HS-5 (cell line): Measurements from ENCODE around the gene COX11.

Experiments used
- DNase-seq: peaks from one replicate; pipeline ENCODE4 v3.0.0-alpha.2; 2012; ENCODE audit warnings: low read depth

COX11 gene, protein sequence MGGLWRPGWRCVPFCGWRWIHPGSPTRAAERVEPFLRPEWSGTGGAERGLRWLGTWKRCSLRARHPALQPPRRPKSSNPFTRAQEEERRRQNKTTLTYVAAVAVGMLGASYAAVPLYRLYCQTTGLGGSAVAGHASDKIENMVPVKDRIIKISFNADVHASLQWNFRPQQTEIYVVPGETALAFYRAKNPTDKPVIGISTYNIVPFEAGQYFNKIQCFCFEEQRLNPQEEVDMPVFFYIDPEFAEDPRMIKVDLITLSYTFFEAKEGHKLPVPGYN

DNA sequence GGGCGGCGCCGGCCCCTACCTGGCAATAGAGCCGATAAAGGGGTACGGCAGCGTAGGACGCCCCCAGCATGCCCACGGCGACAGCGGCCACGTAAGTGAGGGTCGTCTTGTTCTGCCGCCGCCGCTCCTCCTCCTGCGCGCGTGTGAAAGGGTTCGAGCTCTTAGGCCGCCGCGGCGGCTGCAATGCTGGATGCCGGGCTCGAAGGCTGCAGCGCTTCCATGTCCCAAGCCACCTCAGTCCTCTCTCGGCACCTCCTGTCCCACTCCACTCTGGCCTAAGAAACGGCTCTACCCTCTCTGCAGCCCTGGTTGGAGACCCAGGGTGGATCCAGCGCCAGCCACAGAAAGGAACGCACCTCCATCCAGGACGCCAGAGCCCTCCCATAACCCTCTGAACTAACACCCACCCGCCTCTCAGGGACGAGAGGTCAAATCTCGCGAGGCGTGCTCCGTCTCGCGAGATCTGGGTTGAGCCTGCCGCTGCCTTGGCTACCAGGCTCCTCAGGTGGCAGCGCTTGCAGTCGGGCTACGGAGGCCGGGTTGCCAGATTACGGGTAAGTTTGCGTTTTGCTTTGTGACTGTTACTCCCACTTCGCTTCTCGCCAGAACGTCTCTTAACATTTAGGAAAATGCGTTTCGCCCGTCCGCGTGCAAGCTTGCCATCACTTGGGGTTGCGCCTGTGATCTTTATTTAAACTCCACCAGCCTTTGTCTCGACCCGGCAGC, at the start of gene COX11, which contains the start of gene STXBP4:
Gene COX11, minus strand, starts transcription at position 393 of the 726 bp plus-strand sequence. Its CDS starts 8 bp downstream, at position 385.
Gene STXBP4, plus strand, starts transcription at position 504 of the 726 bp plus-strand sequence. CDS start 17,455 bp downstream, outside the sequence.
- DNase-seq = peak; percentile 79

DNA sequence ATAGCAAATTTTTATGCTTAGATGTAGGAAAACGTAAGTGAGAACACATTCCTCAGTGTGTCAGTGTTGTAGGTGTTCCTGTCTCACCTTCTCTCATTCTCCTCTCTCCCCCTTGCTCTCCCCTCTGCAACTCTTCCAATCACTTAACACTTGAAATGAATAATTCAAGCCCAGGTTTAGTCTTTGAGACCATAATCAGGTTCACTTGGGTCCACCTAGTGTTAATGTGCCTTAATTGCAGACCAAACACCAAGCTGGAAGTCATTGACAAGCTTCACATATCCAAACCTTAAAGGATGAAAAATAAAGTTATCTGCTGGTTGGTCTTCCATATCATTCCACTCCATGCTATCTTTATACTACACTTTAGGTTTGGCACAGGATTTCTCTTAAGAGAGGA, 37.1 kb upstream of the COX11 start:
- DNase-seq = no peak

DNA sequence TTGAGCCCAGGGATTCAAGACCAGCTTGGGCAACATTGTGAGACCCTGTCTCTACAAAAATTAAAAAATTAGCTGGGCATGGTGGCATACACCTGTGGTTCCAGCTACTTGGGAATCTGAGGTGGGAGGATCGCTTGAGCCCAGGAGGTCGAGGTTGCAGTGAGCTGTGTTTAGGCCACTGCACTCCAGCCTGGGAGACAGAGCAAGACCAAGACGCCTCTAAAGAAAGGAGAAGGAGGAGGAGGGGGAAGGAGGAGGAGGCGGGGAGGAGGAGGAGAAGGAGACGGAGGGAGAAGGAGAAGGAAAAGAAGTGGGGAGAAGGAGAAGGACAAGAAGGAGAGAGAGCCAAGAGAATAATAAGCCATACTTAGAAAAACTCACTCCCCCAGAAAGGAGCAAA, 36.0 kb upstream of the COX11 start:
- no peak for DNase-seq

DNA sequence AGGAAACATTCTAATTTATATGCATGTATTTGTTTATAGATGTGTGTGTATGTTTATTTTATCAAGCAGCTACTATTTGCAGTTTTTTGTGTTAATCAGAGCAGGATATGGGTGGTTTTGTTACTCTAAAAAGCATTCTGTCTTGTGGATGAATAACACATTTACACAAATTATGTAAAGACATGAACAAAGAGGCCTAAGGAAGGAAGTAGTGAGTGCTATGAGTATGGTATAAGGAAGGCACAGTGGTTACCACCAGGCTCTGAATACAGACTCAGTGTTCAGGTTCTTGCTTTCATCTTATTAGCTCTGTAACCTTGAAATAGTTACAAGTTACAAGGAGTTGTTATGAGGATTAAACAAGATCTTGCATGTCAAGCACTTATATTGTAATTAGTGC, 34.0 kb upstream of the COX11 start:
- DNase-seq = no peak

DNA sequence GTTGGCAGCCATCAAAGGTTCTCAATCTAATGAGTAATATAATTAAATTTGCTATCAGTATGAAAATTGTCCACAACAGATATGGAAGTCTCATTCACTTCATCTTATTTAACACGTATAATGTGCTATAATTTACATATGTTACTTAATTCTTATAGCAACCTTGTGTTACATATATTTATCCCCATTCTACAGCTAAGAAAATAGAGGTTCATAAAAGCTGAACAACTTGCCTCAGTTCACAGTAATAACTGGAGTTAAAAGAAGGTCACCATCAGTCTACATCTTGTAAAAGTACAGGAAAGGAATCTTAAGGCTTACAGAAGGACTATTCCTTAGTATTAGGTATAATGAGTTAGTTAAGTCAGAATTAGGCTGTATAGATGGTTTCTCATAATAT, 28.0 kb upstream of the COX11 start:
- DNase-seq = no peak

DNA sequence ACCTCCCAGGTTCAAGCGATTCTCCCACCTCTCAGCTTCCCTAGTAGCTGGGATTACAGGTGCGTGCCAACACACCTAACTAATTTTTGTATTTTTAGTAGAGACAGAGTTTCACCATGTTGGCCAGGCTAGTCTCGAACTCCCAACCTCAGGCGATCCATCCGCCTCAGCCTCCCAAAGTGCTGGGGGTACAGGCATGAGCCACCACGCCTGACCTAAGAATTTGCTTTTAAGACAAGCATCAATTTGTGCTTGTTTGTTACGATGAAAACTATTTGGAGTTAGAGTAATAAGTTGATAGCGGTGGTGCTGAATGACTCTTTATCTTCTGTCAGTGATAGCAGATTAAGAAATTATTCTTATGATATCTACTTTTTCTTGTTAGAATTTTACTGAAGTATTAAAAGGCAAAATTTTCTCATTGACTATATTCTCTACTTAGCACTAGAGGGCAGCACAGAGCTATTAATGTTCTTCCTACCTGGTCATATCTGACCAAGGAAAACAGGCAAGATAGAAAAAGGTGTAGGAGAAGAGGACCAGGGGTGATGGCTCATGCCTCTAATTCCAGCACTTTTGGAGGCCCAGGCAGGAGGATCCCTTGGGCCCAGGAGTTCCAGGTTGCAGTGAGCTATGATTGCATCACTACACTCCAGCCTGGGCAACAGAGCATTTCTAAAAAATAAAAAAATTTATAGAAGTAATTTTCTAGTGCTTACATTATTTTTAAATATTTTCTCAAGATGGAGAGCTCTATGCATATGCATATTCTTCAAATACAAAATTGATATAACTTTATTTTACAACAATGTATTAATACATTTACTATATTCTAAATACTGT, 24.6 kb upstream of the COX11 start:
- DNase-seq = no peak

DNA sequence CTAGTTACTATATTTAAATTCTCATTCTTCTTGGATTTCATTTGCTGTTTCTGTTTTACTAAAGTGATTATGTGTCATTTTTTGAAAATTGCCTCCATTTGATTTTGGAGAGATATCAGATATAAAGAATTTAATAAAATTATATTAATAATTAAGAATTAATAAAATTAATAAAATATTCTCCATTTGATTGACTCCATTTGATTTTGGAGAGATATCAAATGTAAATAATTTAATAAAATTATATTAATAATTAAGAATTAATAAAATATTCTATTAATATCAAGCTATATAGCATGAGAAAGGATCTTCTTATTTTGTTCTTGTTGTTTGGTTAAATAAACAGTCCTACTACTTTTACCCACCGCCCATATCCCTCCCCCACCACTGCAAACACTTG, 23.1 kb upstream of the COX11 start:
- no peak for DNase-seq

DNA sequence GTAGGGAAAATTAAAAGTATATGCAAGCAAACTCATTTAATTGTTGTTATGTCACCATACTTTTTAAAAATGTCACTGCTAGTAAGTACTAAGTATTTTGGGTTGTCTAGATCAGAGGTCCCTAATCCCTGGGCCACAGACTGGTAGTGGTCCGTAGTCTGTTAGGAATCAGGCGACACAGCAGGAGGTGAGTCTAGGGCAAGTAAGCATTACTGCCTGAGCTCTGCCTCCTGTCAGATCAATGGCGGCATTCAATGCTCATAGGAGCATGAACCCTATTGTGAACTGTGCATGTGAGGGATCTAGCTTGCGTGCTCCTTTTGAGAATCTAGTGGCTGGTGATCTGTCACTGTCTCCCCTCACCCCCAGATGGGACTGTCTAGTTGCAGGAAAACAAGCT, 21.7 kb upstream of the COX11 start:
- DNase-seq = no peak

DNA sequence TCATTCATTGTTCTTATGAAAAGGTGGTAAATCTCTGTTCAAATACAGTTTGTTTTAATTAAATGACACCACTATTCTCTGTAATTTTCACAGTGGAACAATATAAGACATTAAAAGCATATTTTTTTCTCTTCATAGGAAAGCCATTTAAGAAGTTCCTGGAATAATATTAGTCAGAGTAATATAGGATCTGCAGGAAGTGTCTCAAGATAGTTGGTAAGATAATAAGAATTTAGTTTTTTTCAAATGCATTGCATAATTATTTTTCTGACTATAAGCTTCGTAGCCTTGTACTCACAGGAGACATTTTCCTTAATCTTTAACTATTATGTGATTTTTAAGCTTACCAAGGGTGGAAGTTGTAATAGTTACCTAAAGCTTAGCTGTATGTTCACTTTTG, 17.0 kb upstream of the COX11 start:
- DNase-seq = no peak

DNA sequence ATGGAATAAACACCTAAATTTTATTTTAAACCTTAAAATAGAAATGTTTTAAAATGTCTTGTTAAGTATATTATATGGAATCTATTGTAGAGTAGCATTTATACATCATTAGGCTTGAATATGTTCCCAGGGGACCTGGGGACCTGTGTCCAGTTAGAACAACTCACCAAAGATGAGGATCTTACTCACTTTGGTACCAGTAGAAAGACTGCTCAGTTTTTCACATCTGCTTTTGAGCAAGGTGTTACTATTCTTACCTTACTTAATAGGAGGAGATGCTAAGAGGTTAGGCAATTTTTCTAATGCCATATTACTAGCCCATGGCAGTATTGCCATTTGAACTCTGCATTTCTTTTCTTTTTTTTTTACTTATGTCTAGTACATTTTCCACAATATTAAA, 14.8 kb upstream of the COX11 start:
- DNase-seq = no peak

DNA sequence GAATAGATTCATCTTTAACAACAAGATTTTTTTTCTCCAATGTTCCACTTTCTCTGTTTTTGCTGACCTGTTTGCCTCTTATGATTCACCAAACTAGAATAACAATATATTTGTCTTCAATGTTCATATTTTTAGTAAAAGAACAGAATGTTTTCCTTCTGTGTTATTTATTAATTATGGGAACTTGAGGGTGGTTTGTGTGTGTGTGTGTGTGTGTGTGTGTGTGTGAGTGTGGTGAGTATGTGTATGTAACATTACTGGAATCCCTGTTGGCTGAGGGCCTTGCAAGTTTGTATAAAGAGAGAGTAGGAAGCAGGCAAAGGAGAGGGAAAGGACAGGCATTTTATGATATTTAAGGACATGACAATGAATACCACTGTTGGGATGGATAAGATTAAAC, 13.9 kb upstream of the COX11 start:
- no peak for DNase-seq

DNA sequence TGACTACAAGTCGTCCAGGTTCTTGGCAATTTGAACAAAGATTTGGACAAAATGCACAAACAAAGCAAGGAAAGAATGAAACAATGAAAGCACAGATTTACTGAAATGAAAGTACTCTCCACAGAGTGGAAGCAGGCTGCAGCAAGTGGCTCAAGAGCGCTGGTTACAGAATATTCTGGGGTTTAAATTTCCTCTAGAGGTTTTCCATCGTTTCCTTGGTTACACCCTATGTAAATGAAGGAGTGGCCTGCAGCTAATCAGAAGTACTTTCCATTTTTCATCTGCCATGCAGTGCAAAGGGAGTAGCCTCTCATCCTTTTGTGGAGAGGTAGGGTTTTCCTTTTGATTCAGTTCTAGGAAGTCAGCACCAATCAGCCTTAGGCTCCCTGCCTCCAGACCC, 11.9 kb upstream of the COX11 start:
- no peak for DNase-seq

DNA sequence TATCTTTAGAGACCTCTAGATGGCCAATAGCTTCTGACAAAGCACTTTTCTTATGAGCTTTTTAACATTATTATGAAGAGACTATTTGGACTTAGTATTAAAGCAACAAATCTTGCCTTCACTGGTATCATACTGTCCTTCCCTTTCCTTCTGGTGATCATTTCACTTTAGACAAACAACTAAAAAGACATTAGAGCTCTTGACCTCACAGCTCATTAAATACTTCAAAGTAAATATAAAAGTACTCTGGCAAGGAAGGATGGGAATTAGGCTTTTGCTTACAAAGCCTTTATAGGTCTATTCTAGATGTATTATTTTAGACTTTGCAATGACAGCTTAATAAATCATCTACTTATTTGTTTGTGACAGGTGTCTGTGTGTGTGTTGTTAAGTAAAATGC, 11.2 kb upstream of the COX11 start:
- DNase-seq = no peak

DNA sequence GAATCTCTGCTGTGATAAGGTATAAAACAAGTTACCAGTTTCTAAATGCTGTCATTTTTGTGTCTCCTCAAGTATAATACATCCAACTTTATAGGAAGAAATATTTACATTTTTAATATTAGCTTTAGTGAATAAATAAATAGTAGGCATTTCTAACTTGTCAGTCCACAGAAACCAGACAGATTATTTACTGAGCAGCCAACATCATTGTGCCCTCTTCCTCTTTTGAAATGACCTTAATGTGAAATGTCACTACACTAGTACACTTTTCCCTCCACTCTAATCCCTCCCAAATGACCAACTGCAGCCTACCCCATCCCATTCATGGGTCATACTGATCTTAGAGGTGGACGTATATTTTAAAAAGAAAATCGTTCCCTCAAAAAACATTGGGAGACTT, 9.3 kb upstream of the COX11 start:
- no peak for DNase-seq

DNA sequence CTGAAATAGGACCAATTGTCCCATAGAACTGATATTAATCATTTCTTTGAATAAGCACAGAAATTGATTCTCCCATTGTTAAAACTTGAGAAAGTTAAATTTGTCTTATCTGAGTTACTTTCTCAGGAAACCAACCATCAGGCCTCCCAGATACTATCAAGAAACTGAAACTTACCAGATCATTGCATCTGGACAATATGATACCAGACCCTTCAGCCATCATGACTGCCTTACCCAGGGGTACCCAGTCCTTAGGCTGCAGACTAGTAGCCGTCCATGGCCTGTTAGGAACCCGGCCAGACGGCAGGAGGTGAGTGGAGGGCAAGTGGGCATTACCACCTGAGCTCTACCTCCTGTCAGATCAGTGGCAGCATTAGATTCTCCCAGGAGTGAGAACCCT, 7.9 kb upstream of the COX11 start:
- no peak for DNase-seq

DNA sequence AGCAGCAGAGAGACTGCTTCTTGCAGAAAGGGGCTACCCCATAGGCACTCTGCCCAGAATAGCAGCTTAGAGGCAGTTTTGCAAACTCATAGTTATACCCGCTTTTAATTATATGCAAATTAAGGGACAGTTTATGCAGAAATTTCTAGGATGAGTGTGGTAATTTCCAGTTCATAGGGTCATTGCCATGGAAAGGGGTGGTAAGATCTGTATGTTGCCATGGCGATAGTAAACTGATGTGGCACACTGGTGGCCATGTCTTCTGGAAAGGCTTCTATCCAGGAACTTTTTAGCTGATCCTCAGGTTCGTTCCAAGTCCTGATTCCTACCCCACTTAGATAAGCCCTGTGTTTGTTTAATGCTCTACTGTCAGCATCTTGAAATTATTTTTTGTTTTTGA, 6.3 kb upstream of the COX11 start:
- no peak for DNase-seq

DNA sequence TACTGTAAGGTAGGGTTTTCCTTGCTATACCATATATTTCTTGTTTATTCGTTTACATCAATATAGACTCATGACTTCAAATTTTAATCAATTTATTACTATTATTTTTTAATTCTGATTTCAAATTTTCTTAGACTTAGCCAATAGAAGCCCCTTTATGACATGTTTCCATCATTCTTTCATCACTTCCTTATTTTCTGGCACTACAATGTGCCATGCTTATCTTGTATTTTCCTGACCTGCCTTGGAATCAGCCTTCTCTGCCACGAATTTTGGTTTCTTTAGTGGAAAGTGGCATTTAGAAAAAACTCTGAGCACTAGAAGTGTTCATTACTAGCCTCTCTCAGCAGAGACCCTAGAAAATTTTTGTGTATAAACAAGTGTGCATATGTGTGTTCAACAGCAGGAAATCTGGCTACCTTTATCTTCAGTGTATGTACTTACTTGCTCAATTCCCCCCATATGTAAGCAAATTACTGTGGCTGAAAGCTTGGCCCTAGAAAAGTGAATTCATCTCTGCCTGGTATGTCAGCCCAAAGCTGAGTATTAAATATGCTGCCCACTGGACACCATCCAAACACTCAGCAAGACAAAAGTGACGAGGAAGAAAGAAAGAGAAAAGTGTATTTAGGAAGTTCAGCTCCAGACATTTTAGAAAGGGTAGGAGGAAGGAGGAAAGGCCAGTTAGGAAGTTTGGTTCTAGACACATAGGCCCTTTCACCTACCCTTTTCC, 4.1 kb upstream of the COX11 start:
- no peak for DNase-seq

DNA sequence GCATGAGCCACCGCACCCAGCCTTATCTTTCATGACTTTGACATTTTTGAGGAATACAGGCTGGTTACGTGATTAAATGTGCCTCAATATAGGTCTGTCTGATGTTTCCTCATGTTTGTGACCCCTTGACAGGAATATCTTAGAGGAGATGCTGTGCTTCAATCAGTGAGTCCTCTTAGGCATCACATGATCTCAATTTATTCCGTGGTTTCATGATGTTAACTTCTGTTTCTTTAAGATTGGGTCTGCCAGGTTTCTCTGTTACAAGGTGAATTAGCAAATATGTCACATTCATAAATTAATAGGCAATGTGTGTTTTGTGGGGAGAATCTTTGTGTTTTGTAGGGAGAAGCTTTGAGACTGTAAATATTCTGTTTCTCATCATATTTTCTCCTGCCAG, 3.4 kb upstream of the COX11 start:
- no peak for DNase-seq

DNA sequence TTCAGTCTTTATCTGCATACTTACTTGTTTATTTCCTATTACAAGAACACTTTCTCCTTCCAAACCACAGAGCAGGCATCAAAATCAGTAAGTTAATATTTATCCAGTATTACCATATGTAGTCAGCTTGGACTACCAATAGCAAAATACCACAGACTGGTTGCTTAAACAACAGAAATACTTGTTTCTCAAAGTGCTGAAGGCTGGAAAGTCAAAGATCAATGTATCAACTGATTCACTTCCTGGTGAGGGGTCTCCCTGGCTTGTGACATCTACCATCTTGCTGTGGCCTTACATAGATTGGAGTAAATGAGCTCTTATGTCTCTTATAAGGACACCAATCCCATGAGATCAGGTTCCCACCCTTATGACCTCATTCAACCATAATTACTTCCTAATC, 2.7 kb upstream of the COX11 start:
- DNase-seq = no peak

DNA sequence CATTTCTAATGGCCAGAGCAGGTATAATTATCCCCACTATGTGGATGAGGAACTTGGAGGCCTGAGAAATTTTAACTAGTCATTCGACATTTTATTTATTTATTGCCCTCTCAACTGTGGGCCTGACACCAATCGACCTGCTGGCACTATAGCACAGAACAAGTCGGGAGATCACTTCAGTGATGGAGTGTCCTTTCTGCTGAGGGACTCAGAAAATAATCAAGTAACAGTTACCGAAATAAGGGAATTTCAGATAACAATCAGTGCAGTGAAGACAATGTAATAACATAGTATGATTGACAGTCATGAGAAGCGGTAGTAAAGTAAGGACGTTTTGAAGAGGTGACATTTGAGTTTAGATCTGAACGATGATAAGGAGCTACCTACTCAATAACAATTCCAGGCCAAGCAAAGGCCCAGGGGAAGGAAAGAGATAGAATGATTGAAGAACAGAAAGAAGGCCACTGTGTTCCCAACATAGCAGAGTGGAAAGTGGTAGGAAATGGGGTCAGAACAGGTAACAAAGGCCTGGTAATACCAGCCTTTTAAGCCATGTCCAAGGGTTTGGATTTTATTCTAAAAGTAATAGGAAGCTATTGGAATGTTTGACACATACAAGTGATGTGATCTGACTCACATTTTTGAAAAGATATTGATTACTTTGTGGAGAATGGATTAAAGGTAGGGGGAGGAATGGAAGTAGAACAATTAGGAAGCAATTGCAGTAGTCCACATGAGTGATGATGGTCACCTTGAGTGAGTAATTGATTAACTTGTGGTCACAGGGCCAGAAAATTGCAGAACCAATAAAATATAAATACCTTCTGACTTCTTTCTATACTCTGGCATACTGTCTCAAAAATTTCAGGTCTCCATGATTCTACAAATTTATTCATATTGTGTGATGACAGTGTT, 1.5 kb upstream of the COX11 start:
- no peak for DNase-seq

DNA sequence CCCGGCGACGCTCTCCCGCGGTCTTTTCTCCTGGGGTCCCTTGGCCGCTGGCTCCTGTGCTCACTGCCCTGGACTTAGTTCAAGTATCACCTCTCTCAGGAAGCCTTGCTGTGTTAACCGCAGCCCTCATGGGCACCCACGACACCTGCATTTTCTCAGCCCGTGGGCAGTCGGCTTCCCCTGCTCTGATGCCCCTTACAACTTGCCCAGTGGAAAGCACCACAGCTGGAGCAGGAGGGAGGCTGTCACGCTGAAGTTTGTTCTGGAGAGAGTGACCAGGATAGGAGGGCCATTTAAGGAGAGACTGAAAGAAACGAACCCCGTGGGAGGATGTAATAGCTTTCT, 506 bp upstream of the COX11 start:
- DNase-seq = no peak
